Dermis lymphatic vessel endothelial cell (primary cell): Measurements from ENCODE around the gene LGALS9C. TPM values are rescaled to one million over a fixed set of nuclear protein-coding genes. Genes with fewer than 3 reads are reported as not detected.

Experiments used
- total RNA-seq: library from RNA; depleted of rRNA; stranded (reverse); fragments of >200 nt; gene quantifications from 2 replicates; pipeline ENCODE4 v1.2.1, GENCODE V29; 2014

Gene LGALS9C
- not detected in 2 replicates for total RNA-seq

DNA sequence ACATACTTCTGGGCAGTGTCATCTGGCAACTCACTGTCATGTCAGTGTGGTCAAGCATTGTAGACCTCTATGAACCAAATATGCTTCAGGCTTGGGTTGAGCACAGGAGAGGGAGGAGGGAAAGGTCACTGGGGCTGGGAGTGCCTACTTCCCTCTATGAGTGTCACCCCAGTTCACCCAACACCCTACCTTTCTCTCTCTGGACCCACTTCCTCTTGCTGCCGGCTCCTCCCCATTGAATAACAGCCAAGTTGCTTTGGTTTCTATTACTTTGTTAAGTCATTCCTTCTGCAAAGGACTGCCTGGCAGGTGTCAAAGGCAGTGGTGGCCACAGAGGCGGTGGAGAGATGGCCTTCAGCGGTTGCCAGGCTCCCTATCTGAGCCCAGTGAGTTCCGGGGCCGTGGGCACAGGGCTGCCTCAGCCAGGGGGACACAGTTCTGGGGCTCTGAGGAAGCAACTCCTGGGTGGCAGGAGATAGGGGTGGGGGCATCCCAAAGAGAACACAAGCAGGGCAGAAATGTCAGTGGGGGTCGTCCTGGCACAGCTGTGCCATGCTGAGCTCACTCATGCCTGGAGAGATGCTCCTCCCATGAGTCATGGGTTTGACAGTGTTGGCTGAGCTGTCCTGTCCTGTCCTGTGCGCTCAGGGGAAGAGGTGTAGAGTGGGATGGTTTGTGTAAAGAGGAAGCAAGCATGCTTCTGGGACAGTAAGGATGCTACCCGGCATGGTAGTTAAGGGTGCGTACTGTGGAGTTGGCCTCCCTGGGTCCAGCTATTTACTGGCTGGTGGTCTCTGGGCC, at the start of gene LGALS9C:
Gene LGALS9C, plus strand, starts transcription at position 282 of the 801 bp plus-strand sequence. Its CDS starts 66 bp downstream, at position 348.

Other genes with a start within 250 kb of the LGALS9C start
- 259 and 335 TPM in 2 replicates for gene FLII, start 218.1 kb upstream of the LGALS9C start, total RNA-seq
- 10.5 and 14.8 TPM in 2 replicates for gene MIEF2, start 216.1 kb upstream of the LGALS9C start, total RNA-seq
- 12.4 and 14.9 TPM in 2 replicates for gene TOP3A, start 161.8 kb upstream of the LGALS9C start, total RNA-seq
- 15.2 and 16.1 TPM in 2 replicates for gene SMCR8, start 161.5 kb upstream of the LGALS9C start, total RNA-seq
- 7.1 and 11.1 TPM in 2 replicates for gene SHMT1, start 113.2 kb upstream of the LGALS9C start, total RNA-seq
- not detected in 2 replicates for gene EVPLL, start 99.0 kb upstream of the LGALS9C start, total RNA-seq
- gene TBC1D28, start 167.6 kb downstream of the LGALS9C start, total RNA-seq = not detected in 2 replicates
- gene FOXO3B, start 205.5 kb downstream of the LGALS9C start, total RNA-seq = 1.2 and 1.8 TPM in 2 replicates